Measurements from ENCODE around the gene SPATS2L.

DNA sequence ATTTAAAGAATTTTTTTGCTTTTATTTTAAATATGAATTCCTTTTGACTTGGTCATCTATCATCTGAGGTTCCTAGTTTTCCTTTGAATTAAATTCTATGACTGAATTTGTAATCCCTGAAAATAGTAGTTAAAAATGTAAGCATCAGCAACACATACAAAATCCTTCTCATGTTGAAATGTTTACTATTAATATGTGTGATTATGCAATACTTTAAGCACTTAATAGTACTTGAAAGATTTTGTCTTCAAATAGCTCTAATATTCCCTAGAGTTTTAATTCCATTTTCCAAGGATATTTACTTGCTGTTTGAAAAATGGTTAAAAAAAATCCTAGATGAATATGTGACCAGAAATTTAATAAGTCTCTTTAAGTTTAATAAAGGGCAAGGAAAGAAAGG, 26.6 kb upstream of the SPATS2L start:
- TF ChIP-seq CTCF (conservative IDR thresholded peaks at IDR 0.05; ENCODE audit: low read depth, low read length), result no peak
- TF ChIP-seq EZH2 (IDR thresholded peaks at IDR 0.05; ENCODE audit: low read length, unreplicated experiment), result no peak
